A549 (cell line): ENCODE results near the gene DYRK1A.

Experiments used
- BHLHE40 ChIP-seq: IDR thresholded peaks from 2 replicates; pipeline ENCODE4 v1.6.1; 2012; ENCODE audit warnings: low read depth, low read length, inconsistent platforms
- EP300 ChIP-seq, 2 experiments: fragments of >200 bp; sonication (Bioruptor Twin); formaldehyde crosslinking; IDR thresholded peaks; 2 replicates in 1 of 2; 3 replicates in 1 of 2; pipeline ENCODE4 v1.6.1; 2016 to 2017
- JUN ChIP-seq, 2 experiments: fragments of >200 bp; sonication (Bioruptor Twin); formaldehyde crosslinking; IDR thresholded peaks; 2 replicates in 1 of 2; 3 replicates in 1 of 2; pipeline ENCODE4 v1.6.1; 2016 to 2017
- MAZ ChIP-seq: fragments of 150-350 bp; IDR thresholded peaks from 2 replicates; pipeline ENCODE4 v1.6.1; 2014; ENCODE audit warnings: antibody characterized with exemption, low read depth, low read length, borderline replicate concordance
- POLR2AphosphoS2 ChIP-seq: conservative IDR thresholded peaks from 2 replicates; pipeline ENCODE4 v1.6.1; 2012; ENCODE audit warnings: low read length, improper control_type of control experiment, inconsistent platforms
- TF ChIP-seq, protein P1 (sequence below): fragments of >200 bp; sonication (Bioruptor Twin); formaldehyde crosslinking; IDR thresholded peaks from 3 replicates; pipeline ENCODE4 v1.5.1; 2016
- TF ChIP-seq, protein P2 (sequence below): fragments of 200-600 bp; sonication (generic); IDR thresholded peaks from 2 replicates; pipeline ENCODE4 v1.6.1; 2016; ENCODE audit warnings: antibody characterized with exemption, mild to moderate bottlenecking, moderate library complexity

DNA sequence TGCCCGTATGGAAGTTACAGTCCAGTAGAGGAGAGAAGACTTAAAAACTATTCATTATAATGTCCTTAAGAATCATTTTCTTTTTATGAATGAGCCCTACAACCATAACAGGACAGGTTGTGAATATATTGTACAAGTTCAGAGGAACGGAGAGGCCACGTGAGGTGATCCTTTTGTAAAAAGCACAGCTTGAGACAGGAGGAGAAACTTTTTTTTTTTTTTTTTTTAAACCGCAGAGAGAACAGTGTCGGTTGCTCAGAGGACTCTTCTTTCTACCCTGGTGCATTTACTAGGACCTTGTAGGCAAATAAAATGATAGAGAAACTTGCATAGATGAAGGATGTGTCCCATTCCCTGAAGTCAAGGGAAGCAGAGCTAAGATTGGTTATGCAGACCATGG, 32.1 kb downstream of the DYRK1A start:
- TF ChIP-seq JUN (IDR thresholded peaks at IDR 0.05) (no peak), POLR2AphosphoS2 (no peak), BHLHE40 (no peak), EP300 (IDR thresholded peaks at IDR 0.05) (no peak), MAZ (no peak)
- TF ChIP-seq, protein P1, sequence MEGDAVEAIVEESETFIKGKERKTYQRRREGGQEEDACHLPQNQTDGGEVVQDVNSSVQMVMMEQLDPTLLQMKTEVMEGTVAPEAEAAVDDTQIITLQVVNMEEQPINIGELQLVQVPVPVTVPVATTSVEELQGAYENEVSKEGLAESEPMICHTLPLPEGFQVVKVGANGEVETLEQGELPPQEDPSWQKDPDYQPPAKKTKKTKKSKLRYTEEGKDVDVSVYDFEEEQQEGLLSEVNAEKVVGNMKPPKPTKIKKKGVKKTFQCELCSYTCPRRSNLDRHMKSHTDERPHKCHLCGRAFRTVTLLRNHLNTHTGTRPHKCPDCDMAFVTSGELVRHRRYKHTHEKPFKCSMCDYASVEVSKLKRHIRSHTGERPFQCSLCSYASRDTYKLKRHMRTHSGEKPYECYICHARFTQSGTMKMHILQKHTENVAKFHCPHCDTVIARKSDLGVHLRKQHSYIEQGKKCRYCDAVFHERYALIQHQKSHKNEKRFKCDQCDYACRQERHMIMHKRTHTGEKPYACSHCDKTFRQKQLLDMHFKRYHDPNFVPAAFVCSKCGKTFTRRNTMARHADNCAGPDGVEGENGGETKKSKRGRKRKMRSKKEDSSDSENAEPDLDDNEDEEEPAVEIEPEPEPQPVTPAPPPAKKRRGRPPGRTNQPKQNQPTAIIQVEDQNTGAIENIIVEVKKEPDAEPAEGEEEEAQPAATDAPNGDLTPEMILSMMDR = no peak
- TF ChIP-seq, protein P2, sequence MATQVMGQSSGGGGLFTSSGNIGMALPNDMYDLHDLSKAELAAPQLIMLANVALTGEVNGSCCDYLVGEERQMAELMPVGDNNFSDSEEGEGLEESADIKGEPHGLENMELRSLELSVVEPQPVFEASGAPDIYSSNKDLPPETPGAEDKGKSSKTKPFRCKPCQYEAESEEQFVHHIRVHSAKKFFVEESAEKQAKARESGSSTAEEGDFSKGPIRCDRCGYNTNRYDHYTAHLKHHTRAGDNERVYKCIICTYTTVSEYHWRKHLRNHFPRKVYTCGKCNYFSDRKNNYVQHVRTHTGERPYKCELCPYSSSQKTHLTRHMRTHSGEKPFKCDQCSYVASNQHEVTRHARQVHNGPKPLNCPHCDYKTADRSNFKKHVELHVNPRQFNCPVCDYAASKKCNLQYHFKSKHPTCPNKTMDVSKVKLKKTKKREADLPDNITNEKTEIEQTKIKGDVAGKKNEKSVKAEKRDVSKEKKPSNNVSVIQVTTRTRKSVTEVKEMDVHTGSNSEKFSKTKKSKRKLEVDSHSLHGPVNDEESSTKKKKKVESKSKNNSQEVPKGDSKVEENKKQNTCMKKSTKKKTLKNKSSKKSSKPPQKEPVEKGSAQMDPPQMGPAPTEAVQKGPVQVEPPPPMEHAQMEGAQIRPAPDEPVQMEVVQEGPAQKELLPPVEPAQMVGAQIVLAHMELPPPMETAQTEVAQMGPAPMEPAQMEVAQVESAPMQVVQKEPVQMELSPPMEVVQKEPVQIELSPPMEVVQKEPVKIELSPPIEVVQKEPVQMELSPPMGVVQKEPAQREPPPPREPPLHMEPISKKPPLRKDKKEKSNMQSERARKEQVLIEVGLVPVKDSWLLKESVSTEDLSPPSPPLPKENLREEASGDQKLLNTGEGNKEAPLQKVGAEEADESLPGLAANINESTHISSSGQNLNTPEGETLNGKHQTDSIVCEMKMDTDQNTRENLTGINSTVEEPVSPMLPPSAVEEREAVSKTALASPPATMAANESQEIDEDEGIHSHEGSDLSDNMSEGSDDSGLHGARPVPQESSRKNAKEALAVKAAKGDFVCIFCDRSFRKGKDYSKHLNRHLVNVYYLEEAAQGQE = no peak
